ENCODE measurements around the gene NHSL1.

Gene NHSL1

DNA sequence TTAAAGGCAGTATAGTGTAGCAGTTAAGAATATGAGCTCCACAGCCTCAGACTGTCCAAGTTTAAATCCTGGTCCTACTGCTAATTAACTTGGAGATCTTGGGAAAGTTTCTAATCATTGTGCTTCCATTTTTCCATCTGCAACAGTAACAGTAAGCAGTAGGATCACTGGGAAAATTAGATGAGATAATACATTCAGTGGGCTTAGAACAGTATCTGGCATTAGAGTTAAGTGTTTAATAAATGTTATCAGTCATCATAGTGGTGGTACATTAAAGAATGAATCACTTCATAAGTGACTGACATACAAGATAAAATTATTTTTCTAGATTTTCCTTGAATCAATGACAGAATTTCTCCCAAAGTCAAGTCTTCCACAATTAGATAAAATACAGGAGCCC, 5.0 kb downstream of the NHSL1 start:
- no peak for DNase-seq

DNA sequence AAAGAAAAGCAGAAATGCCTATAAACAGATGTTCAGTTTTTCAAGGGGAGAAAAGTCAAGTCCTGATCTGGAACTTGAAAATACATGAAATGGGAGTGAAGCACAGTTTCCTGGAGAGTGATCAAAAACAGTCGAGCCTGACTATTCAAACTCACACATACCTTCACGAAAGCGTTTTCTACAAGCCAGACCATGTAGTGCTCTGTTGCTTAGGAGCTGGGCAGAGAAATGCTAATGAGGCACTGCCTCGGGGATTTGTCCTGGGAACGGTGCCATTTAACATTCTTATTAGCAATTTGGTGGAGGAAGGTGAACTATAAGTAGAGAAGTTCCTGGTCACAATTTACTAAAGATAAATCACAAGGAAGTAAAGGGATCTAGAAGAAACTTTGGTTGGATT, 5.9 kb downstream of the NHSL1 start:
- DNase-seq: peak; percentile 64

DNA sequence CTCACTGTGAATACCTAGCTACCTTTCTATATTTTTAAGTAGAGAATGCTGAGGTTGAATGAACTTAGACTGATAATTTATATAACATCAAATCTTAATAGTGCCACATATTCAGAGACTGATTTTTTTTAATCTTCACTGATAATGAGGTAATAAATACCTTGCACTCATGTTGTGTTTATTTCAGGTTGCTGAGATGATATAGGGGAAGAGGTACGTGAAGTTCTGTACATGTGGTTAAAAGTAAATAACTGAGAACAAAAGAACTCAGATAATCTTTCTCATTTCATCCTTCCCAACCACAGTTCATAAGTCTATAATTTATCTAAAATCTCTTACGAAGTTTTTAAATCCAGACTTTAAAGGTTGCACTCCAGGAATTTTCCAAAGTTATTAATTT, 6.4 kb downstream of the NHSL1 start:
- DNase-seq: no peak

GRCh38 chr6:138492113-138492512, 7.2 kb downstream of the NHSL1 start:
- DNase-seq: no peak

DNA sequence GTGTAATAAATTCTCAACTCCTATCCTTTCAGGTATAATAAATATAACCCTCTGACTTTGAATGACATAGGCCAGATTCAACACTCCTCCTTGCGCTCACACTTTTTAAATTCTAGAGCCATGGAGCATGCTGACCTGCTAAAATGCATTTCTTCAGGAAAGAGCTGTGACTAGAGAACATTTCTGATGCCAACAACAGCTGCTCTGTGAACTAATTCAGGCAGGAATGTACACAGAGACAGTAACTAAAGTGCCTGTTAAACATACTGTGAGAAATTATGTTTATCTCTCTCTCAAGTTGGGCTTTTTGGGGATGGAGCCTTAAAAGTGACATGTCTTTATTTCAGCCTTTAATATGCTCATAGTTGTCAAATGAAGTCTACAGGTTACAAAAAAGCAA, 8.3 kb downstream of the NHSL1 start:
- no peak for DNase-seq

DNA sequence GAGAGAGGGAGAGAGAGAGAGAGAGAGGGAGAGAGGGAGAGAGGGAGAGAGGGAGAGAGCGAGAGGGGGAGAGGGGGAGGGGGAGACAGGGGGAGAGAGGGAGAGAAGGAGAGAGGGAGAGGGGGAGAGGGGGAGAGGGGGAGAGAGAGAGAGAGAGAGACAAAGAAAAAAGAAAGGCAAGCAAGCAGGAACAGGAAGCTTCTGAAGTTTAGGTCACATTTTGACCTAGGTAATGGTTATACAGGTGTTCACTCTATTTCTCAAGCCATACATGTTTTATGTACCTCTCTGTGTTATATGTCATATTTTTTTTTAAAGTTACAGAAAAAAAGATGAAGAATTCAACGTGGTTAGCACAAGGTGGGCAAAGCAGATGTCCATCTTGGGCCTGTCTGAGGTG, 9.4 kb downstream of the NHSL1 start:
- no peak for DNase-seq

GRCh38 chr6:138487102-138487604, 12.1 kb downstream of the NHSL1 start:
- no peak for DNase-seq

- DNase-seq: no peak
These were observed 12.8 kb downstream of the NHSL1 start for GRCh38 chr6:138486249-138487101.

- no peak for DNase-seq
These were observed 13.6 kb downstream of the NHSL1 start for GRCh38 chr6:138485586-138486248.

GRCh38 chr6:138485005-138485545, 14.2 kb downstream of the NHSL1 start:
- DNase-seq: no peak

DNA sequence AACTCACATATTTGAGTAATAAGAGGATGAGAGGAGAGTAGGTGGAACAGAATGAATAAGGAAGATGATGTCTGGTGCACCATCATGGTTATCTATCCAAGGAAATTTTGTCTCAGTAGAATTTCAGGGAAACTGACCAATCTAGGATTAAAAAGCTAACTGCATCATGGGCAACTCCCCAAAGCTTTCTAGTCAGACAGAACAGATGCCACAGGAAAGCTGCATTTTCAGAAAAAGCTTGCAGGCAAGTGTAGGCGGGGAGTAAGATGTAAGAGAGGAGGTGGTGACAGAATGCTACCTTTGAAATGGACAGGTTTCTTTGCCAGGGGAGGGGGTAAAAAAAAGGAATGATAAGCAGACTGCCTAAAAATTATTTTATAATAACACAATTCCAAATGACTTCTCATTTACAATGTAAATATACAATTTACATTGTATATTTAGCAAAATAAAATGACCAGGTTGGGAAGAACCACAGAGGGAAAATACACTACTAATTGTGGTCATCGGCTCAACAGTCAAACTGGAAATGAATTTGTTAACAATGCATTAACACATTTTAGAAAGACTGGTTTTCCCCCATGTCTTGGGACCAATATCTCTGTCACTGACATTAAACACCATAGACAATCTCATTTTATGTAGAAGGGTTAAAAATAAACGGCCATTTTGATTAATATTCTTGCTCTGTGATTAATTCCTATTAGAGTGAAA, 15.1 kb downstream of the NHSL1 start:
- DNase-seq: no peak

DNA sequence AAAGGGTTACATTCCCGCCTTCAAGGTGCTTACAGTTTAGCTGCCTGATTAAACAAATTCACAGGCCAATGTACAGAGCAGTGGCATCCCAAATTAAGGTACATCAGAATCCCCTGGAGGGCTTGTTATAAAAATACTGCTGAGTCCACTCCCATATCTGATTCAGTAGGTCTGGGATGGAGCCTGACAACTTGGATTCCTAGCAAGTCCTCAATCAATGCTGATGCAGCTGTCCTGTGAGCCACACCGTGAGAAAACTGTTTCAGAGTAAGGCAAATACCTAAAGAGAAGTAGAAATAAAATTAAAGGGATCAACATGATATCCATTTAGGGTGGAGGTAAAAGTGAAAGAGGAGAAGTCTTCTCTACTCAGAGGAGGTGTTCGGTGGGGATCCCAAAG, 16.5 kb downstream of the NHSL1 start:
- no peak for DNase-seq

- no peak for DNase-seq
These were observed 18.9 kb downstream of the NHSL1 start for GRCh38 chr6:138480279-138480949.

- no peak for DNase-seq
These were observed 21.3 kb downstream of the NHSL1 start for GRCh38 chr6:138477913-138478539.

GRCh38 chr6:138476116-138476515, 23.2 kb downstream of the NHSL1 start:
- DNase-seq: no peak

GRCh38 chr6:138473144-138473543, 26.1 kb downstream of the NHSL1 start:
- no peak for DNase-seq

GRCh38 chr6:138468320-138469015, 30.8 kb downstream of the NHSL1 start:
- DNase-seq: peak; percentile 22

DNA sequence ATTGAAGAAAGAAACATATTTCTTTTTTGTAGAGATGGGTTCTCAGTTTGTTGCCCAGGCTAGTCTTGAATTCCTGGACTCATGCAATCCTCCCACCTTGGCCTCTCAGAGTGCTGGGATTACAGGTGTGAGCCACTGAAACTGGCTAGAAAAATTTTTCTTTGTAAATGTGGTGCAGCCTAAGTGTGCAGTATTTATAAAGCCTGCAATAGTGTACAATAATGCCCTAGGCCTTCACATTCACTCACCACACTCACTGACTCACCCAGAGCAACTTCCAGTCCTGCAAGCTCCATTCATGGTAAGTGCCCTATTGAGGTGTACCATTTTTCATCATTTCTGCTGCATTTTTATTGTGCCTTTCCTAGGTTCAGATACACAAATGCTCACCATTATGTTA, 31.4 kb downstream of the NHSL1 start:
- DNase-seq: no peak

- DNase-seq: peak; percentile 96
These were observed 34.2 kb downstream of the NHSL1 start for GRCh38 chr6:138465007-138465645.

GRCh38 chr6:138464085-138464484, 35.2 kb downstream of the NHSL1 start:
- no peak for DNase-seq

DNA sequence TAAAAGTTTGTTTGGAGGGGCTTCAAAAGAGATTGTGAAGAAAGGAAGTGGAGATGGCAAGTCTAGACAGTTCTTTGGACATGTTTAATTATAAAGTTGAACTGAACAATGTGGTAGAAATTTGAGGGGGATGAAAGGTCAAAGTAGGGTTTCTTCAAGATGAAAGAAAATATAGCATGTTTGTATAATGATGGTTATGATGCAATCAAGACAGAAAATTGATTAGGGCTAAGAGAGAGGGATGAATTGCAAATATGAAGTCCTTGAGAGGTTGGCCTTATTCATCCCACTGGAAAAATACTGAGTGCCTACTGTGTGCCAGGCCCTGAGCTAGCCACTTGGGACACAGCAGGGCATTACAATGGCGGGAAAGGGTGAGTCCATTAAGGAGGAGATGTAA, 37.6 kb downstream of the NHSL1 start:
- DNase-seq: no peak

All from fibroblast of skin of right quadriceps (primary cell).